T-helper 1 cell treated with Interleukin-12 subunit alpha and Interleukin-12 subunit beta and Interleukin-4 antibody, amounts not matched to agents 30 ng/mL and 1 ng/mL, for 36 hours (primary cell): ENCODE results near the gene MST1R. TPM values are rescaled to one million over a fixed set of nuclear protein-coding genes. Genes with fewer than 3 reads are reported as not detected.

ENCODE experiments used
- intact Hi-C: fragments of 100-400 bp; cut with micrococcal nuclease; formaldehyde crosslinking; loops from one replicate; pipeline ENCODE4 v1.15.1; 2024
- total RNA-seq: library from RNA; stranded (reverse); gene quantifications from 2 replicates; pipeline ENCODE4 v1.2.3, GENCODE V29; 2022

The MST1R gene
- total RNA-seq, 1 donor from 2014 or later = 3.7 TPM

GRCh38 chr3:49912881-49913281 lies 9.2 kb upstream of the MST1R start:
- intact Hi-C loops = no loop called here

DNA sequence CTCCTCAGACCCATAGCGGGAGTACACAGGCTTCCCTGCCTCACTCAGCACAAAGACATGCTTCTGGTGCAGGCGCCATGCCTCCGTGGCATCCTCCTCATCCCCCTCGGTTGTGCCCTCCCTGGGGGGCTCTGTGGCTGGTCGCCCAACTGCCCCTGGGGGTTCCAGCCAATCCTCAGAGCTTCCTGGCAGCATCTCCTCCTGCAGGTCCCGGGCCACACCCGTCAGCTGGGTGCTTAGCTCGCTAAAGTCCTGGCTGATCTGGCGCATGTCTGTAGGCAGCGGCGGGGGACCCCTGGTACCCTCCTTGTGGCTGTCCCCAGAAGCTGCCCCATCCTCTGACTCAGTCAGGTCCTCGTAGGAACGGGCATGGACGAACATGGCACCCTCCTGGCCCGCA lies 7.9 kb upstream of the MST1R start:
- intact Hi-C loops = no loop called here

DNA sequence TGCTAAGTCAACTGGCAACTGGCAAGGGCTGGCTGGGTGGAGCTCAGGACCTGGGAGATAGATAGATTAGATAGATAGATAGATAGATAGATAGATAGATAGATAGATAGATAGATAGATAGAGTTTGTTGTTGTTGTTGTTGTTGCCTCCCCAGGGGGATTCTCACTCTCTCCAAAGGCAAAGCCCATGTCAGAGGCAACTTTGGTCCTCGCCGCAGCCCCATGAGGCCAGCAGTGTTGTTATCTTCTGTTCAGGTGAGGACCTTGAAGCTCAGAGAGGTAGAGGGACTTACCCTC lies 7.4 kb upstream of the MST1R start:
- intact Hi-C loops = no loop called here

- intact Hi-C loops = no loop called here
Measured at GRCh38 chr3:49910409-49911123, 6.9 kb upstream of the MST1R start.

DNA sequence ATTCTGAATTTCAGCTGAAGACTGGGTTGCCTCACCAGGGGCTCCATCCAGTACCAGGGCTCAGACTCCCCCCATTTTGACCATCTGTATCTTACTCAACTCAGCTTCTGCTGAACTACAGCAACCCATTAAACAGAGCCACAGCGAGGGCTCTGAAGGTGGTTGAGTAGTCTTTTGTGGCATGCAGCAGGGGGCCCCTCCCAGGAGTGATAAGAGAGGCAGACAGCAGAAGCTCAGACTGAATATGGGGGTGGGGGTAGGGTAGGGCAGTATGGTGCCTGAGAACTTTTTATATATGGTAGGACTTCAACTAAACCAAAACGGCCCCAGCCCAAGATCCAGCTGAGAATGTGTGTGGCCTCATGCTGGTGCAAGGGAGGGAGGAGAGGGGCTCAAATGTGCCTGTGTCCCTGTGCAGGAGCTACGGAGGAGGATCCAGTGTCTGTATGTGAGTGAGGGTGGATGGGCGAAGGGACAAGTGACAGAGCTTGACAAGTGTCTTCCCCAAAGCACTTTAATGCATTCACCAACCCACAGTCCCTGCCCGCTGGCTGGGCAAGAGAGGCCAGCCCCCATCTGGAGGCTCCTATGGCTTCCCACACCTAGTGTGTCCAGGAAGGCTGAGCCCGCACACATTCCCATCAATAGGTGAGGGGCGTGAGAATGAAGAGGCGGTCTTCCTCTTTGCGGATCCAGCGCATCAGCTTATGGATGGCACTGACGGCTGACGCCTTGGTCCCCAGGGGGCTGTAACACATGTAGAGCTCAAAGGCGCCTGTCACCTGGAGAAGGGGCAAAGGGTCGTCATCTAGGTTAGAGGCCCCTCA lies 4.9 kb upstream of the MST1R start:
- intact Hi-C loops = loop anchor here (5.0 kb wide), 1 partner anchor 206 kb away; no protein-coding TSS in a partner anchor

GRCh38 chr3:49906073-49906743 lies 2.5 kb upstream of the MST1R start:
- intact Hi-C loops = loop anchor here (1.0 to 5.0 kb wide), 4 partner anchors 50 to 204 kb away; partner anchors contain the start of gene TRAIP

DNA sequence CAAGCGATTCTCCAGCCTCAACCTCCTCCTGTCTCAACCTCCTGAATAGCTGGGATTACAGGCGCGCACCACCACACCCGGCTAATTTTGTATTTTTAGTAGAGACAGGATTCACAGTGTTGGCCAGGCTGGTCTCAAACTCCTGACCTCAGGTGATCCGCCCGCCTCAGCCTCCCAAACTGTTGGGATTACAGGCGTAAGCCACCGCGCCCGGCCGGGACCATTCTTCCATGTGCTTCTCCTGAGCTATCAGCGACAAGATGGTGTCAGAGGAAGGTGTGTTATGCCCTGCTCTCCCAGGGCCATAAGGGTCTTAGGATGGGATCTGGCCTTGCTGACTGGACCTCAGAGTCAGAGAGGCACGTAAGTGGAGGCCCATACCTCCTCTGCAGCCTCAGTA lies 775 bp upstream of the MST1R start:
- intact Hi-C loops = loop anchor here (5.0 kb wide), 3 partner anchors 117 to 432 kb away; partner anchors contain the start of genes DAG1, GMPPB and IP6K1

GRCh38 chr3:49902511-49903345 lies 945 bp downstream of the MST1R start:
- intact Hi-C loops = loop anchor here (1.0 to 5.0 kb wide), 5 partner anchors 27 to 430 kb away; partner anchors contain the start of genes DAG1, GMPPB, IP6K1 and MON1A

DNA sequence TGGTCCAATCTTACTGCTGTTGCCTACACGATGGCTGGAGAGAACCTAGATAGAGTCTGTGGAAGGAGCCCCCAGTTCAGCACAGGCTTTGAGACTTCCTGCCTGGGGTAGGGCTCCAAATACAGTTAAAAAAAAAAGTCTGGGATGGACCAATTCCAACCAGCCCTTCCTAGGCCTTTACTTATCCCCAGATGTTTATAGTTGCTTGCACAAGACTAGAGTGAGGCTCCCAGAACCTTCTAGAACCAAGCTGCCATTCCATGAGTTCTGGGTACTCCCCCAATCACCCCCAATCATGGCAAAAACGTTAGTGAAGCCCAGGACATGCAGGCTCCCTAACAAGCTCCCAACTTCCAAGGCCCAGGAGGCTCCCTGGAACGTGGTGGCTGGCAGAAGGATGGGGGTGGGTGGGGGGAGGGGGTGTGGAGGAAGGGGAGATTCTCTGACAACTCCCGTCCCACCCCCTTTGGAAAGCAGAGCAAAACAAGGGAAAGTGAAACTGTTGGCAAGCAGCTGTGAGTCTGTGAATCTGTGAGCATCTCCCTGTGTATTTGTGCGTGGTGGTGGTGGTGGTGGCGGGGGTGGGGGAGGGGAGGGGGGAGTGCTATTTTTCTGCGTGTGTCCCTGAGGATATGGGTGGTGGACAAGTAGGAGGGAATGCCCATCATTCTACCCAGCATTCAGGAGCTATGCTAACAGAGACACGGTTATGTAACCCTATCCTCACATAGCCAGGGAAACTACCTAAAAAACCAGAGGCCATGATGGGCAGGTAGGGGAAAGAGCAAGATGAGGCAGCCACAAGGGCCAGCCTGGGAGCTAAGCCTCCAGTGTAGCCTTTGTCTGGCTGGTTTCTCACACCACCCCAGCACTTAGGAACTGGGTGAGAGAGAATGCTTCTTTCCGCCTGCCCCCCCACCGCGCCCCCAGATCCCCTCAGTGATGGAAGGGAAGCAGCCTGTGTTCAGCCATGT lies 2.0 kb downstream of the MST1R start:
- intact Hi-C loops = loop anchor here (5.0 kb wide), 3 partner anchors 114 to 429 kb away; partner anchors contain the start of genes DAG1, GMPPB and IP6K1

DNA sequence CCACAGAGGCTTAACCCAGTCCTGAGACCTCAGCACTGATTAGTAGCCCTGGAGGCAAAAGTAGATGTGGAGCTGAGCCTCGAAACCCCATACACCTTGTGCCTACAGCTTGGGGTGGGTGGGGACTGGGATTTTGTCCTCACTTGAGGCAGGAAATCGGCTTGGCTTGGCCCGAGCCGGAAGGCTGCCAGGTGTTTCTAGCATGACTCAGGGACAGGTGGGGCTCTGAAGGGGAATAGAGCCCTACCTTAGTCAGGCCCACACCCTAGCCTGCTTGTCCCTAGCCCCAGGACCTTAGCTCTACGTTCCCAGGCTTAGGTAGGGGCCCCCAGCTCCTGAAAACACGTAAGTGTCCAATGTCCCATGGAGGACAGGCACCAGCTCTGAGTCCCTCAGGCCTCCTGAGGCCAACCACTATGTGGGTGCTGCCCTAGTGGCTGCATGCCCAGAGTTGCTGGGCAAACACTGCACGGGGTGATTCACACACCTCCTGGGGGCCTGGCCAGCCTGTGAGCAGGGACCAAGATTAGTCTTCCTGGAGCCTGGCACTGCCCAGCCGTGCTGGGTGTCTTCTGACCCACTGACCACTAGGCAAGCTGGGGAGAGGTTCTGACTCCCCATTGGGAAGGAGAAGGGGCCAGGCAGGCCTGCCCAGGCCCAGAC lies 3.1 kb downstream of the MST1R start:
- intact Hi-C loops = loop anchor here (5.0 kb wide), 3 partner anchors 113 to 428 kb away; partner anchors contain the start of genes DAG1, GMPPB and IP6K1

DNA sequence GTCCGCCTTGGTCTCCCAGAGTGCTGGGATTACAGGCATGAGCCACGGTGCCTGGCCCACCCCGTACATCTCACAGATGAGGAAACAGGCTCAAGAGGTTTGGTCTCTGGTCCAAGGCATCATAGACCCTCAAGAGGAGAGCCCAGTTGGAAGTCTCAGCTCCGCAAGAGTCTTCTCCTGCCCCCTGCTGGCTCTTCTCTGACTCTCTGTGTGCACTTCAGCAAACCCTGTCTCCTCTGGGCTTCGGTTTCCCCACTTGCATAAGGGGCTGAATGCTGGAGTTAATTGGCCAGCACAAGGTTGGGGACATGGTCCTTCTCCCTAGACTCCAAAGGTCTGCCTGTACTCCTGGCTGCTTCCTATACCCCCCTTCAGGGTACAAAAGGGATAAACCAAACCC lies 3.9 kb downstream of the MST1R start:
- intact Hi-C loops = loop anchor here (5.0 kb wide), 3 partner anchors 113 to 428 kb away; partner anchors contain the start of genes DAG1, GMPPB and IP6K1

GRCh38 chr3:49898991-49899390 lies 4.7 kb downstream of the MST1R start:
- intact Hi-C loops = no loop called here

DNA sequence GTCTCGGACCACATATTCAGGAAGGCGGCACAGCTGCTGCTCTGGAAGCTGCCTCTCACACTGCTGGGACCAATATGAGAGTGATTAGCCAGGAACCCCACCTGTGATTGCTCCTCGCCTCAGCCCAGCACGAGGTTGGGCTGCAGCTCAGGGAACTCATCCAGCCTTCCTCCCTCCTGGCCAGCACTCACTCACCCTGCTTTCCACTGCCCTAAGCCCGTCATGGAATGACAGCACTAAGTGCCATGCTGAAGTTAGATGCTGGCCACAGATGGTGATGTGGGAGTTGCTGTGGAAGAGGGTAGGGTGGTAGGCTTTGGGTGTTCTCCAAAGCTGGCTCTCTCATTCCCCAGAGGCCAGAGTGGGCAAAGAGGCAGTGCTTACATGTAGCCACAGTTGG lies 7.3 kb downstream of the MST1R start:
- intact Hi-C loops = no loop called here

- intact Hi-C loops = no loop called here
Measured at GRCh38 chr3:49895791-49896190, 7.9 kb downstream of the MST1R start.

- intact Hi-C loops = no loop called here
Measured at GRCh38 chr3:49889296-49889695, 14.4 kb downstream of the MST1R start.

DNA sequence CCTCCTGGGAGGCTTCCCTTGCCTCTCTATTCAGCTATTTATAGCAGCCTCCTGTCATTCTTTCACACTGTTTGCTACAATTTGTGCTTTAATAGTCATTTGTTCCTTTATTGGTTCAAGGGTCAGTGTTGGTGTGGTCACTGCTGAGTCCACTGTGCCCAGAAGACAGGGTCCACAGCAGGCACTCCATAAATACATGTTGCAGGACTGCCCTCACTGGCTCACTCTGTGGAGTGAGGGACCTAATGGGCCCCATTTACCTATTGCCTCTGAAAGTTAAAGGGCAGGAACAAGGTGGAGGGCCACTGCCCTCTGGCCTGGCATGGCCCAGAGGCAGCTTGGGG lies 16.8 kb downstream of the MST1R start:
- intact Hi-C loops = no loop called here

GRCh38 chr3:49883998-49884397 lies 19.7 kb downstream of the MST1R start:
- intact Hi-C loops = no loop called here

DNA sequence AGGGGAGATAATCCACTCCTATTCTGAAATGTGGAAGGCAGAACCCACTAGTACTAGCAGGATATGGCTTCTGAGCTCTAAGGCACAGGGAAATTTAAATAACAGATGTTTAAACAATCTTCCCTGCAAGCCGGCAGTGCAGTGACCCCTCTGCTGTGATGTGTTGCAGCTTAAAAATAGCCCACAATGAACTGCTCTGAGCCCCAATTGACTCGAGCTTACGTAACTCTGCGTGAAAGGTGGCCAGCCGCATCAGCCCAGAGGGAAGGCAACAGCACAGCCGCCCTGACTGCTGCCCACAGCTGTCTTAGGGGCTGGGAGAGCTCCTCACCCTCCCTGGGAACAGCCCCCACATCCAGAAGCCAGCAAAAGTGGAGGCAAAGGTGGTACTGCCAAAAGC lies 21.5 kb downstream of the MST1R start:
- intact Hi-C loops = no loop called here
